Upper lobe of left lung (tissue), 4 donors: ENCODE results near the gene PIAS2.

Experiments used
- EP300 ChIP-seq, 4 donors: sonication (generic); formaldehyde crosslinking; IDR thresholded peaks; one replicate each; pipeline ENCODE4 v1.5.1; 2017; ENCODE audit warnings: antibody characterized with exemption in 4 of 4, control low read depth in 2 of 4
- POLR2A ChIP-seq, 4 donors: fragments of 450-650 bp; IDR thresholded peaks; one replicate each; pipeline ENCODE4 v1.5.1; 2016 to 2017; ENCODE audit warnings: antibody characterized with exemption in 4 of 4, mild to moderate bottlenecking in 2 of 4
- POLR2AphosphoS5 ChIP-seq, 2 donors: sonication (generic); formaldehyde crosslinking; IDR thresholded peaks; one replicate each; pipeline ENCODE4 v1.5.1; 2017; ENCODE audit warnings: antibody characterized with exemption in 2 of 2
- TF ChIP-seq, protein P1 (sequence below), 6 experiments: fragments of 450-650 bp in 4 of 6; fragments of 200-600 bp in 2 of 6; sonication (generic) in 2 of 6; IDR thresholded peaks; one replicate each; pipeline ENCODE4 v1.5.1; 2016 to 2019; ENCODE audit warnings: antibody characterized with exemption in 6 of 6

GRCh38 chr18:46894124-46894523 lies 23.2 kb downstream of the PIAS2 start:
- TF ChIP-seq, protein P1, sequence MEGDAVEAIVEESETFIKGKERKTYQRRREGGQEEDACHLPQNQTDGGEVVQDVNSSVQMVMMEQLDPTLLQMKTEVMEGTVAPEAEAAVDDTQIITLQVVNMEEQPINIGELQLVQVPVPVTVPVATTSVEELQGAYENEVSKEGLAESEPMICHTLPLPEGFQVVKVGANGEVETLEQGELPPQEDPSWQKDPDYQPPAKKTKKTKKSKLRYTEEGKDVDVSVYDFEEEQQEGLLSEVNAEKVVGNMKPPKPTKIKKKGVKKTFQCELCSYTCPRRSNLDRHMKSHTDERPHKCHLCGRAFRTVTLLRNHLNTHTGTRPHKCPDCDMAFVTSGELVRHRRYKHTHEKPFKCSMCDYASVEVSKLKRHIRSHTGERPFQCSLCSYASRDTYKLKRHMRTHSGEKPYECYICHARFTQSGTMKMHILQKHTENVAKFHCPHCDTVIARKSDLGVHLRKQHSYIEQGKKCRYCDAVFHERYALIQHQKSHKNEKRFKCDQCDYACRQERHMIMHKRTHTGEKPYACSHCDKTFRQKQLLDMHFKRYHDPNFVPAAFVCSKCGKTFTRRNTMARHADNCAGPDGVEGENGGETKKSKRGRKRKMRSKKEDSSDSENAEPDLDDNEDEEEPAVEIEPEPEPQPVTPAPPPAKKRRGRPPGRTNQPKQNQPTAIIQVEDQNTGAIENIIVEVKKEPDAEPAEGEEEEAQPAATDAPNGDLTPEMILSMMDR (IDR thresholded peaks at IDR 0.05) = no peak
- TF ChIP-seq POLR2AphosphoS5 (IDR thresholded peaks at IDR 0.05) (no peak), POLR2A (IDR thresholded peaks at IDR 0.05) (no peak), EP300 (IDR thresholded peaks at IDR 0.05) (no peak)
